ENCODE results near the gene NDUFS6. TPM values are rescaled to one million over a fixed set of nuclear protein-coding genes. Genes with fewer than 3 reads are reported as not detected.

The NDUFS6 gene
- total and polyA plus RNA-seq, 11 donors: 55.9 to 311 (median 95.9) TPM

DNA sequence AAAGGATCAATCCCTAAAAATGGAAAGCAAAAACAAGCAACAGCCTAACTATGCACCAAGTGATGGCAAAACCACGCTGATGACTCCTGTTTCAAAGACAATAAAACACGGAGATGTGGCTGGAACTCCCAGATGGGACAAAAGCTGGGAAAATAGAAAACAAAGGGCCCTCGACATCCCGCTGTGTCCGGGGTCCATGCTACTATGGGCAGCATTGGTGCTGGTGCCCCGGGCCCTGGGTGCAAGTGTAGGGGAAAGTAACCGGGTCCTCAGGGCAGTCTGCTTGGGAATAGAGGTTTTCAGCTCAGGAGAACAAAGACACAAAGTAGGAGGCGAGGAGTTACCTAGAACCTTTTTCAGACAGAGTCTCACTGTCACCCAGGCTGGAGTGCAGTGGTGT lies 47.7 kb upstream of the NDUFS6 start:
- WGBS, 4 donors: 71 to 89% (median 83%) methylated on average over 8 of the region's 8 CpGs
- Histone ChIP-seq H3K9me3 (peaks cover 0 to 2% (median 0%) of the 10 kb centered on the region in 12 donors), H3K27me3 (peaks cover 0 to 14% (median 0%) of the 10 kb centered on the region in 9 donors), H3K36me3 (no peaks in the 10 kb centered on the region), H3K4me1 (no peaks in the 10 kb centered on the region), H3K27ac (no peak overlapping the region), H3K4me3 (no peak overlapping the region)
- TF ChIP-seq, protein P1, sequence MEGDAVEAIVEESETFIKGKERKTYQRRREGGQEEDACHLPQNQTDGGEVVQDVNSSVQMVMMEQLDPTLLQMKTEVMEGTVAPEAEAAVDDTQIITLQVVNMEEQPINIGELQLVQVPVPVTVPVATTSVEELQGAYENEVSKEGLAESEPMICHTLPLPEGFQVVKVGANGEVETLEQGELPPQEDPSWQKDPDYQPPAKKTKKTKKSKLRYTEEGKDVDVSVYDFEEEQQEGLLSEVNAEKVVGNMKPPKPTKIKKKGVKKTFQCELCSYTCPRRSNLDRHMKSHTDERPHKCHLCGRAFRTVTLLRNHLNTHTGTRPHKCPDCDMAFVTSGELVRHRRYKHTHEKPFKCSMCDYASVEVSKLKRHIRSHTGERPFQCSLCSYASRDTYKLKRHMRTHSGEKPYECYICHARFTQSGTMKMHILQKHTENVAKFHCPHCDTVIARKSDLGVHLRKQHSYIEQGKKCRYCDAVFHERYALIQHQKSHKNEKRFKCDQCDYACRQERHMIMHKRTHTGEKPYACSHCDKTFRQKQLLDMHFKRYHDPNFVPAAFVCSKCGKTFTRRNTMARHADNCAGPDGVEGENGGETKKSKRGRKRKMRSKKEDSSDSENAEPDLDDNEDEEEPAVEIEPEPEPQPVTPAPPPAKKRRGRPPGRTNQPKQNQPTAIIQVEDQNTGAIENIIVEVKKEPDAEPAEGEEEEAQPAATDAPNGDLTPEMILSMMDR (IDR thresholded peaks at IDR 0.05): no peak
- no peak for TF ChIP-seq POLR2A (IDR thresholded peaks at IDR 0.05)
- ATAC-seq (no peak), DNase-seq (peak in 2 of 5 donors; percentile 11 to 14)
- intact Hi-C loops (cut with DNase I): no loop called here

DNA sequence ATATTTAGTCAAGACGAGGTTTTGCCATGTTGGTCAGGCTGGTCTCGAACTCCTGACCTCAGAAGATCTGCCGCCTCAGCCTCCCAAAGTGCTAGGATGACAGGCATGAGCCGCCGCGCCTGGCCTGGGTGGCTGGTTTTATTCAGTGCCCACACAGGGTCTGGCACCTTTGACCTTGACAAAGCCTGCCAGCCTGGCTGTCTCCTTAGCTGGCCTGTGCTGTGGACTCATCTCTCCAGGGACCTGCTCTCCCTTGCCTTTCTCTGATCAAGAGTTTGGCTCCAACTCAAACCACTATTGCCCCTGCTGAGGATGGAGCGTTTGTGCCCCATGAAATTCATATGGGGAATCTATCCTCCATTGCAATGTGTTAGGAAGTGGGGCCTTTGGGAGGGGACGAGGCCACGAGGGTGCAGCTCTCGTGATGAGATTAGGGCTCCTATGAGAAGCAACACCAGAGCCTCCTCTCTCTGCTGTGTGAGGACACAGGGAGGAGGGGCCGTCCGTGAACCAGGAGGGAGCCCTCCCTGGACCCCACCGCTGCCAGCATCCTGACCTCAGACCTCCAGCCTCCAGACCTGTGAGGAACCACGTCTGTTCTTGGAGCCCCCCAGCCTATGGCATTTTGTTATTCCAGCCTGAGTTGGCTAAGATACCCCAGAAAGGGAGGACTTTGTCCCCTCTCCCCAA lies 46.5 kb upstream of the NDUFS6 start:
- ATAC-seq (no peak), DNase-seq (peak in 4 of 5 donors; percentile 4 to 23 (median 7))
- intact Hi-C loops (cut with DNase I): no loop called here
- Histone ChIP-seq H3K36me3 (no peaks in the 10 kb centered on the region), H3K9me3 (peaks cover 0 to 5% (median 0%) of the 10 kb centered on the region in 12 donors), H3K27me3 (peaks cover 0 to 14% (median under 1%) of the 10 kb centered on the region in 9 donors), H3K27ac (no peak overlapping the region), H3K4me3 (no peak overlapping the region), H3K4me1 (no peaks in the 10 kb centered on the region)
- WGBS, 4 donors: 71 to 84% (median 78%) methylated on average over 7 to 14 of the region's 14 CpGs
- no peak for TF ChIP-seq POLR2A (IDR thresholded peaks at IDR 0.05)
- TF ChIP-seq, protein P1 (IDR thresholded peaks at IDR 0.05): no peak

DNA sequence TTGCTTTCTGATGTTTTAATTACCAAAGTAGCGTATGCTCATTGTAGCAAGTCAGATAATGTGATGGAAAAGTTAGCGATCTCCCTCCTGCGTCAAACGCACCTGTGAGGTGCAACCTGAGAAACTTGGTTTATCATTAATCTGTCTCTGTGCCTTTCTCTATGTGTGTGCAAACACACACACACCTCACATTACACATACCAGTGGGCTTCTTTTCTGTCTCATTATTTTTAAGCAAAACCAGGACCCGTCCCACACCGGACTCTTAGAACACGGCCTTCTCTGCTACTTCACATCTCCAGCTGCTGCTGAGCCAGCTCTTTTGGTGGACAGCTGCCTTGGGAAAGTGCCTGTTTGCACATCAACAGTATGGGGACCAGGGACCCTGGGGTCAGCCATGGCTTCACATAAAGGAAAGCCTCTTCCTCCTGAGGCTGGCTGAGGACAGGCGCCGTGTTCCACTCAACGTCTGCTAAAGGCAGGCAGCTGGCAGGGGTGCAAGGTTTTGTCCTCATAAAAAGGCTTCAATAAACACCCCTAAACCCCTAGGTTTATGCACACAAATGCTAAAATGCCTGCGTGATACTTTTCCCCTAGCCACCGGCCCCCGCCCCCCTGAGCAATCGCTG lies 45.8 kb upstream of the NDUFS6 start:
- intact Hi-C loops (cut with DNase I): no loop called here
- H3K27me3 ChIP-seq: peaks cover 0 to 14% (median 3%) of the 10 kb centered on the region in 9 donors
- DNase-seq: peak in 1 of 5 donors; percentile 6
- no peaks in the 10 kb centered on the region for H3K36me3 ChIP-seq
- H3K9me3 ChIP-seq: peaks cover 0 to 5% (median 0%) of the 10 kb centered on the region in 12 donors
- TF ChIP-seq POLR2A (IDR thresholded peaks at IDR 0.05): no peak
- TF ChIP-seq, protein P1 (IDR thresholded peaks at IDR 0.05): no peak
- no peaks in the 10 kb centered on the region for H3K4me1 ChIP-seq
- H3K4me3 ChIP-seq: no peak overlapping the region
- H3K27ac ChIP-seq: no peak overlapping the region
- no peak for ATAC-seq
- 70 to 78% (median 74%) methylated on average over 14 of the region's 14 CpGs for WGBS, 4 donors

DNA sequence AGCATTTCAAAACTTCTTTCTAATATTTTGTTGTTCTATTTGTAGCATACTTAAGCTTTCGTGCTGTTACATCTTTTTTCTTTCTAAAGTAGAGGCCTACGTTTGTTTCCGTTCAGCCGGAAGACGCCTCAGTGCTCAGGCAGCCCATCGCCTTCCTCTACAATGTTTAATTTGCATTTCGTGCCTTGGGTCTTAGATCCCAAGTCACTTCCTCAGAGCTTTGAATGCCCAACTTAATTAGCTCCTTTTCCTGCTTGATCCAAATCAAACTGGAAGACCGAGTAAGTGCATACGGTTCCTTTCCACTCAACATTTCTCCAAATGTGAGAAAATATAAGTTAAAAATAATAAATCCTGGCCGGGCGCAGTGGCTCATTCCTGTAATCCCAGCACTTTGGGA lies 44.7 kb upstream of the NDUFS6 start:
- ATAC-seq (no peak), DNase-seq (no peak)
- TF ChIP-seq POLR2A (IDR thresholded peaks at IDR 0.05): no peak
- TF ChIP-seq, protein P1 (IDR thresholded peaks at IDR 0.05): no peak
- intact Hi-C loops (cut with DNase I): no loop called here
- WGBS, 4 donors: 64 to 71% (median 67%) methylated on average over 11 of the region's 11 CpGs
- H3K9me3 ChIP-seq: peaks cover 0 to 5% (median 0%) of the 10 kb centered on the region in 12 donors
- no peaks in the 10 kb centered on the region for H3K4me1 ChIP-seq
- no peak overlapping the region for H3K4me3 ChIP-seq
- H3K27me3 ChIP-seq: peaks cover 0 to 19% (median 0%) of the 10 kb centered on the region in 9 donors
- no peaks in the 10 kb centered on the region for H3K36me3 ChIP-seq
- H3K27ac ChIP-seq: no peak overlapping the region

Data from heart left ventricle (tissue), 16 donors.